Stomach smooth muscle (tissue), 2 donors: Measurements from ENCODE around the gene PROX2.

ENCODE experiments used
- H3K27ac ChIP-seq: one replicate; pipeline ENCODE4 v1.7.0; 2013; ENCODE audit warnings: mild to moderate bottlenecking, low read length, inconsistent platforms
- H3K27me3 ChIP-seq, 2 donors: one replicate each; pipeline ENCODE4 v1.7.0; 2013; ENCODE audit warnings: low read length in 2 of 2; ENCODE audit not compliant: insufficient read depth in 2 of 2, control insufficient read depth in 1 of 2
- H3K36me3 ChIP-seq, 2 donors: one replicate each; pipeline ENCODE4 v1.7.0; 2013; ENCODE audit warnings: low read length in 2 of 2; ENCODE audit not compliant: control insufficient read depth in 2 of 2, insufficient read depth in 2 of 2
- H3K4me1 ChIP-seq: one replicate; pipeline ENCODE4 v1.7.0; 2013; ENCODE audit warnings: low read length; ENCODE audit not compliant: control insufficient read depth, insufficient read depth
- H3K4me3 ChIP-seq, 2 donors: one replicate each; pipeline ENCODE4 v1.7.0; 2013; ENCODE audit warnings: low read length in 2 of 2
- H3K9ac ChIP-seq, 2 donors: one replicate each; pipeline ENCODE4 v1.7.0; 2013; ENCODE audit warnings: low read length in 2 of 2, mild to moderate bottlenecking in 1 of 2
- H3K9me3 ChIP-seq, 2 donors: one replicate each; pipeline ENCODE4 v1.7.0; 2013; ENCODE audit warnings: low read length in 2 of 2; ENCODE audit not compliant: control insufficient read depth in 2 of 2
- donor health status: healthy.
- donor health status: Pancreatic carcinoma.

Gene PROX2

GRCh38 chr14:74860899-74861733 lies 14.8 kb downstream of the PROX2 start:
- peaks cover 3% of the 10 kb centered on the region for H3K4me1 ChIP-seq
- H3K4me3 ChIP-seq = no peak overlapping the region
- H3K27ac ChIP-seq = no peak overlapping the region
- no peaks in the 10 kb centered on the region for H3K36me3 ChIP-seq
- H3K9me3 ChIP-seq = no peaks in the 10 kb centered on the region
- peak overlapping the region in 1 of 2 donors; percentile 24 for H3K9ac ChIP-seq
- H3K27me3 ChIP-seq = no peaks in the 10 kb centered on the region

- Histone ChIP-seq H3K9ac (peak overlapping the region in 1 of 2 donors; percentile 2), H3K4me3 (no peak overlapping the region), H3K27ac (no peak overlapping the region), H3K4me1 (peaks cover 3% of the 10 kb centered on the region), H3K36me3 (no peaks in the 10 kb centered on the region), H3K27me3 (no peaks in the 10 kb centered on the region), H3K9me3 (no peaks in the 10 kb centered on the region)
These were observed 16.0 kb downstream of the PROX2 start for GRCh38 chr14:74859757-74860552.

- no peaks in the 10 kb centered on the region for H3K36me3 ChIP-seq
- no peak overlapping the region for H3K4me3 ChIP-seq
- no peak overlapping the region for H3K9ac ChIP-seq
- no peaks in the 10 kb centered on the region for H3K9me3 ChIP-seq
- H3K27ac ChIP-seq = no peak overlapping the region
- H3K27me3 ChIP-seq = no peaks in the 10 kb centered on the region
- peaks cover 16% of the 10 kb centered on the region for H3K4me1 ChIP-seq
These were observed 17.9 kb downstream of the PROX2 start for GRCh38 chr14:74858022-74858421.

GRCh38 chr14:74856366-74856765 lies 19.6 kb downstream of the PROX2 start:
- Histone ChIP-seq H3K9me3 (no peaks in the 10 kb centered on the region), H3K27me3 (no peaks in the 10 kb centered on the region), H3K27ac (no peak overlapping the region), H3K36me3 (no peaks in the 10 kb centered on the region), H3K9ac (no peak overlapping the region), H3K4me1 (peaks cover 17% of the 10 kb centered on the region), H3K4me3 (no peak overlapping the region)

- Histone ChIP-seq H3K27me3 (no peaks in the 10 kb centered on the region), H3K36me3 (no peaks in the 10 kb centered on the region), H3K4me1 (peaks cover 17% of the 10 kb centered on the region), H3K4me3 (no peak overlapping the region), H3K27ac (no peak overlapping the region), H3K9me3 (no peaks in the 10 kb centered on the region), H3K9ac (no peak overlapping the region)
These were observed 20.0 kb downstream of the PROX2 start for GRCh38 chr14:74855945-74856344.

- Histone ChIP-seq H3K27me3 (no peaks in the 10 kb centered on the region), H3K36me3 (no peaks in the 10 kb centered on the region), H3K4me3 (no peak overlapping the region), H3K4me1 (peaks cover 14% of the 10 kb centered on the region), H3K9me3 (no peaks in the 10 kb centered on the region), H3K9ac (no peak overlapping the region), H3K27ac (no peak overlapping the region)
These were observed 20.9 kb downstream of the PROX2 start for GRCh38 chr14:74855021-74855420.

GRCh38 chr14:74853581-74853980 lies 22.4 kb downstream of the PROX2 start:
- Histone ChIP-seq H3K27me3 (no peaks in the 10 kb centered on the region), H3K4me3 (peak overlapping the region in 1 of 2 donors; percentile 29), H3K9ac (peak overlapping the region in 1 of 2 donors; percentile 42), H3K27ac (no peak overlapping the region), H3K4me1 (peaks cover 14% of the 10 kb centered on the region), H3K36me3 (no peaks in the 10 kb centered on the region), H3K9me3 (no peaks in the 10 kb centered on the region)

- H3K4me1 ChIP-seq = peaks cover 14% of the 10 kb centered on the region
- H3K27me3 ChIP-seq = no peaks in the 10 kb centered on the region
- peak overlapping the region in 1 of 2 donors; percentile 3 for H3K4me3 ChIP-seq
- no peaks in the 10 kb centered on the region for H3K36me3 ChIP-seq
- no peak overlapping the region for H3K27ac ChIP-seq
- no peak overlapping the region for H3K9ac ChIP-seq
- H3K9me3 ChIP-seq = no peaks in the 10 kb centered on the region
These were observed 22.9 kb downstream of the PROX2 start for GRCh38 chr14:74852922-74853530.

GRCh38 chr14:74848768-74849167 lies 27.2 kb downstream of the PROX2 start:
- H3K36me3 ChIP-seq = no peaks in the 10 kb centered on the region
- H3K9me3 ChIP-seq = no peaks in the 10 kb centered on the region
- H3K27me3 ChIP-seq = no peaks in the 10 kb centered on the region
- no peak overlapping the region for H3K4me3 ChIP-seq
- H3K27ac ChIP-seq = no peak overlapping the region
- H3K4me1 ChIP-seq = peaks cover 6% of the 10 kb centered on the region
- H3K9ac ChIP-seq = no peak overlapping the region

GRCh38 chr14:74846968-74847665 lies 28.8 kb downstream of the PROX2 start:
- Histone ChIP-seq H3K9ac (no peak overlapping the region), H3K4me3 (no peak overlapping the region), H3K36me3 (peaks cover 0 to 2% of the 10 kb centered on the region in 2 donors), H3K9me3 (no peaks in the 10 kb centered on the region), H3K27me3 (no peaks in the 10 kb centered on the region), H3K4me1 (no peaks in the 10 kb centered on the region), H3K27ac (no peak overlapping the region)
